ENCODE data around the gene PI4KB.

PI4KB gene

GRCh38 chr1:151312826-151313225, 14.4 kb downstream of the PI4KB start:
- in situ Hi-C loops (cut with MboI; ENCODE audit: low sequenced_read_pairs) = no loop called here

- in situ Hi-C loops (cut with MboI; ENCODE audit: low sequenced_read_pairs) = no loop called here
Observed at GRCh38 chr1:151312411-151312810, 14.8 kb downstream of the PI4KB start.

- in situ Hi-C loops (cut with MboI; ENCODE audit: low sequenced_read_pairs) = no loop called here
Observed at GRCh38 chr1:151311589-151312331, 15.5 kb downstream of the PI4KB start.

- in situ Hi-C loops (cut with MboI; ENCODE audit: low sequenced_read_pairs) = no loop called here
Observed at GRCh38 chr1:151311011-151311410, 16.2 kb downstream of the PI4KB start.

- in situ Hi-C loops (cut with MboI; ENCODE audit: low sequenced_read_pairs) = no loop called here
Observed at GRCh38 chr1:151309811-151310323, 17.3 kb downstream of the PI4KB start.

GRCh38 chr1:151294742-151295462, 32.3 kb downstream of the PI4KB start:
- in situ Hi-C loops (cut with MboI; ENCODE audit: low sequenced_read_pairs) = no loop called here

GRCh38 chr1:151293093-151293492, 34.1 kb downstream of the PI4KB start:
- in situ Hi-C loops (cut with MboI; ENCODE audit: low sequenced_read_pairs) = no loop called here

GRCh38 chr1:151292207-151293030, 34.8 kb downstream of the PI4KB start:
- in situ Hi-C loops (cut with MboI; ENCODE audit: low sequenced_read_pairs) = no loop called here

- in situ Hi-C loops (cut with MboI; ENCODE audit: low sequenced_read_pairs) = no loop called here
Observed at GRCh38 chr1:151290709-151291303, 36.4 kb downstream of the PI4KB start.

- in situ Hi-C loops (cut with MboI; ENCODE audit: low sequenced_read_pairs) = no loop called here
Observed at GRCh38 chr1:151289991-151290708, 37.1 kb downstream of the PI4KB start.

- in situ Hi-C loops (cut with MboI; ENCODE audit: low sequenced_read_pairs) = no loop called here
Observed at GRCh38 chr1:151289080-151289935, 37.9 kb downstream of the PI4KB start.

- in situ Hi-C loops (cut with MboI; ENCODE audit: low sequenced_read_pairs) = no loop called here
Observed at GRCh38 chr1:151288502-151288901, 38.7 kb downstream of the PI4KB start.

- in situ Hi-C loops (cut with MboI; ENCODE audit: low sequenced_read_pairs) = no loop called here
Observed at GRCh38 chr1:151287767-151288500, 39.3 kb downstream of the PI4KB start.

- in situ Hi-C loops (cut with MboI; ENCODE audit: low sequenced_read_pairs) = no loop called here
Observed at GRCh38 chr1:151287341-151287699, 39.9 kb downstream of the PI4KB start.

GRCh38 chr1:151286619-151287340, 40.4 kb downstream of the PI4KB start:
- in situ Hi-C loops (cut with MboI; ENCODE audit: low sequenced_read_pairs) = no loop called here

GRCh38 chr1:151284013-151284577, 43.1 kb downstream of the PI4KB start:
- in situ Hi-C loops (cut with MboI; ENCODE audit: low sequenced_read_pairs) = no loop called here

GRCh38 chr1:151282883-151283725, 44.1 kb downstream of the PI4KB start:
- in situ Hi-C loops (cut with MboI; ENCODE audit: low sequenced_read_pairs) = no loop called here

Measured in HL-60/S4 (cell line).